ENCODE data around the gene GPR150.

GPR150 gene

GRCh38 chr5:95621839-95622629 is 2.1 kb downstream of the GPR150 start:
- Histone ChIP-seq H3K27me3 (replicated peaks in 2 of 5; ENCODE audit: control insufficient read depth in 4 of 5, insufficient read depth in 5 of 5, low read length in 4 of 5) (peaks cover 0 to 3% (median 0%) of the 10 kb centered on the region in 5 experiments), H3K4me3 (ENCODE audit: control insufficient read depth in 1 of 7, extremely low read depth in 1 of 7, insufficient read depth in 4 of 7, low read depth in 2 of 7, low read length in 6 of 7) (peak overlapping the region in 5 of 7 experiments; percentile 28 to 77 (median 38)), H3K9me3 (ENCODE audit: control extremely low read depth in 1 of 5, control insufficient read depth in 4 of 5, insufficient read depth in 2 of 5, low read depth in 1 of 5, low read length in 4 of 5) (no peaks in the 10 kb centered on the region), H3K4me1 (ENCODE audit: control extremely low read depth in 1 of 4, control insufficient read depth in 4 of 4, insufficient read depth in 4 of 4, low read length in 3 of 4) (peaks cover 11 to 45% (median 37%) of the 10 kb centered on the region in 4 experiments), H3K27ac (ENCODE audit: insufficient read depth in 1 of 2, low read depth in 1 of 2, low read length in 2 of 2, poor library complexity in 1 of 2, severe bottlenecking in 2 of 2) (no peak overlapping the region), H3K36me3 (ENCODE audit: control insufficient read depth in 4 of 4, insufficient read depth in 4 of 4, low read length in 3 of 4) (no peaks in the 10 kb centered on the region)
- ChIA-PET POLR2A (no interaction called here), CTCF (interaction anchor here (0.7 to 2.9 kb wide), 11 partner anchors 9 to 236 kb away, joined by 3 to 16 read pairs (median 4); partner anchors contain the start of gene RFESD)
- DNase-seq = peak in 2 of 3 donors; percentile 87 to 91
- WGBS (ENCODE audit: insufficient coverage) = 20% methylated on average over 5 of the region's 8 CpGs

GRCh38 chr5:95623706-95624105 is 3.8 kb downstream of the GPR150 start:
- no peaks in the 10 kb centered on the region for H3K36me3 ChIP-seq (ENCODE audit: control insufficient read depth in 4 of 4, insufficient read depth in 4 of 4, low read length in 3 of 4)
- POLR2A ChIA-PET = no interaction called here
- peaks cover 11 to 44% (median 37%) of the 10 kb centered on the region in 4 experiments for H3K4me1 ChIP-seq (ENCODE audit: control extremely low read depth in 1 of 4, control insufficient read depth in 4 of 4, insufficient read depth in 4 of 4, low read length in 3 of 4)
- peaks cover 0 to 3% (median 0%) of the 10 kb centered on the region in 5 experiments for H3K27me3 ChIP-seq (replicated peaks in 2 of 5; ENCODE audit: control insufficient read depth in 4 of 5, insufficient read depth in 5 of 5, low read length in 4 of 5)
- no peak for DNase-seq
- no peak overlapping the region for H3K4me3 ChIP-seq (ENCODE audit: control insufficient read depth in 1 of 7, extremely low read depth in 1 of 7, insufficient read depth in 4 of 7, low read depth in 2 of 7, low read length in 6 of 7)
- 100% methylated on average over 3 of the region's 5 CpGs for WGBS (ENCODE audit: insufficient coverage)
- no peak overlapping the region for H3K27ac ChIP-seq (ENCODE audit: insufficient read depth in 1 of 2, low read depth in 1 of 2, low read length in 2 of 2, poor library complexity in 1 of 2, severe bottlenecking in 2 of 2)
- CTCF ChIA-PET = interaction anchor here (1.0 to 2.9 kb wide), 4 partner anchors 8 to 21 kb away, joined by 3 to 16 read pairs (median 10); no protein-coding TSS in a partner anchor
- H3K9me3 ChIP-seq (ENCODE audit: control extremely low read depth in 1 of 5, control insufficient read depth in 4 of 5, insufficient read depth in 2 of 5, low read depth in 1 of 5, low read length in 4 of 5) = no peaks in the 10 kb centered on the region

GRCh38 chr5:95624368-95624767 is 4.5 kb downstream of the GPR150 start:
- CTCF ChIA-PET = interaction anchor here (1.0 kb wide), 1 partner anchor 17 kb away, joined by 3 read pairs; no protein-coding TSS in a partner anchor
- no peak for DNase-seq
- Histone ChIP-seq H3K27ac (ENCODE audit: insufficient read depth in 1 of 2, low read depth in 1 of 2, low read length in 2 of 2, poor library complexity in 1 of 2, severe bottlenecking in 2 of 2) (no peak overlapping the region), H3K9me3 (ENCODE audit: control extremely low read depth in 1 of 5, control insufficient read depth in 4 of 5, insufficient read depth in 2 of 5, low read depth in 1 of 5, low read length in 4 of 5) (no peaks in the 10 kb centered on the region), H3K4me1 (ENCODE audit: control extremely low read depth in 1 of 4, control insufficient read depth in 4 of 4, insufficient read depth in 4 of 4, low read length in 3 of 4) (peaks cover 11 to 37% (median 36%) of the 10 kb centered on the region in 4 experiments), H3K27me3 (replicated peaks in 2 of 5; ENCODE audit: control insufficient read depth in 4 of 5, insufficient read depth in 5 of 5, low read length in 4 of 5) (peaks cover 0 to 2% (median 0%) of the 10 kb centered on the region in 5 experiments), H3K4me3 (ENCODE audit: control insufficient read depth in 1 of 7, extremely low read depth in 1 of 7, insufficient read depth in 4 of 7, low read depth in 2 of 7, low read length in 6 of 7) (no peak overlapping the region), H3K36me3 (ENCODE audit: control insufficient read depth in 4 of 4, insufficient read depth in 4 of 4, low read length in 3 of 4) (no peaks in the 10 kb centered on the region)
- POLR2A ChIA-PET = no interaction called here
- no CpG with 5 or more reads among the region's 2 CpGs for WGBS (ENCODE audit: insufficient coverage)

GRCh38 chr5:95626701-95627100 is 6.8 kb downstream of the GPR150 start:
- WGBS (ENCODE audit: insufficient coverage) = no CpG with 5 or more reads among the region's 1 CpG
- no peak overlapping the region for H3K4me3 ChIP-seq (ENCODE audit: control insufficient read depth in 1 of 7, extremely low read depth in 1 of 7, insufficient read depth in 4 of 7, low read depth in 2 of 7, low read length in 6 of 7)
- no peak overlapping the region for H3K27ac ChIP-seq (ENCODE audit: insufficient read depth in 1 of 2, low read depth in 1 of 2, low read length in 2 of 2, poor library complexity in 1 of 2, severe bottlenecking in 2 of 2)
- H3K27me3 ChIP-seq (replicated peaks in 2 of 5; ENCODE audit: control insufficient read depth in 4 of 5, insufficient read depth in 5 of 5, low read length in 4 of 5) = no peaks in the 10 kb centered on the region
- POLR2A ChIA-PET = no interaction called here
- no peaks in the 10 kb centered on the region for H3K36me3 ChIP-seq (ENCODE audit: control insufficient read depth in 4 of 4, insufficient read depth in 4 of 4, low read length in 3 of 4)
- no peaks in the 10 kb centered on the region for H3K9me3 ChIP-seq (ENCODE audit: control extremely low read depth in 1 of 5, control insufficient read depth in 4 of 5, insufficient read depth in 2 of 5, low read depth in 1 of 5, low read length in 4 of 5)
- CTCF ChIA-PET = interaction anchor here (1.2 kb wide), 1 partner anchor 17 kb away, joined by 3 read pairs; no protein-coding TSS in a partner anchor
- peaks cover 9 to 16% (median 15%) of the 10 kb centered on the region in 4 experiments for H3K4me1 ChIP-seq (ENCODE audit: control extremely low read depth in 1 of 4, control insufficient read depth in 4 of 4, insufficient read depth in 4 of 4, low read length in 3 of 4)
- no peak for DNase-seq

- Histone ChIP-seq H3K4me3 (ENCODE audit: control insufficient read depth in 1 of 7, extremely low read depth in 1 of 7, insufficient read depth in 4 of 7, low read depth in 2 of 7, low read length in 6 of 7) (no peak overlapping the region), H3K9me3 (ENCODE audit: control extremely low read depth in 1 of 5, control insufficient read depth in 4 of 5, insufficient read depth in 2 of 5, low read depth in 1 of 5, low read length in 4 of 5) (peaks cover 0 to 3% (median 0%) of the 10 kb centered on the region in 5 experiments), H3K27me3 (replicated peaks in 2 of 5; ENCODE audit: control insufficient read depth in 4 of 5, insufficient read depth in 5 of 5, low read length in 4 of 5) (no peaks in the 10 kb centered on the region), H3K36me3 (ENCODE audit: control insufficient read depth in 4 of 4, insufficient read depth in 4 of 4, low read length in 3 of 4) (no peaks in the 10 kb centered on the region), H3K4me1 (ENCODE audit: control extremely low read depth in 1 of 4, control insufficient read depth in 4 of 4, insufficient read depth in 4 of 4, low read length in 3 of 4) (peaks cover 0 to 5% (median under 1%) of the 10 kb centered on the region in 4 experiments), H3K27ac (ENCODE audit: insufficient read depth in 1 of 2, low read depth in 1 of 2, low read length in 2 of 2, poor library complexity in 1 of 2, severe bottlenecking in 2 of 2) (no peak overlapping the region)
- WGBS (ENCODE audit: insufficient coverage) = 81% methylated on average over 3 of the region's 4 CpGs
- no peak for DNase-seq
- POLR2A ChIA-PET = no interaction called here
- CTCF ChIA-PET = interaction anchor here (1.0 to 1.4 kb wide), 3 partner anchors 14 to 18 kb away, joined by 3 to 5 read pairs (median 3); partner anchors contain the start of gene RFESD
These were observed 8.3 kb downstream of the GPR150 start for GRCh38 chr5:95627971-95628810.

GRCh38 chr5:95628933-95629332 is 9.0 kb downstream of the GPR150 start:
- no peak overlapping the region for H3K27ac ChIP-seq (ENCODE audit: insufficient read depth in 1 of 2, low read depth in 1 of 2, low read length in 2 of 2, poor library complexity in 1 of 2, severe bottlenecking in 2 of 2)
- peaks cover 0 to 4% (median 0%) of the 10 kb centered on the region in 4 experiments for H3K4me1 ChIP-seq (ENCODE audit: control extremely low read depth in 1 of 4, control insufficient read depth in 4 of 4, insufficient read depth in 4 of 4, low read length in 3 of 4)
- H3K36me3 ChIP-seq (ENCODE audit: control insufficient read depth in 4 of 4, insufficient read depth in 4 of 4, low read length in 3 of 4) = no peaks in the 10 kb centered on the region
- whole genome bisulfite sequencing (ENCODE audit: insufficient coverage) = 100% methylated on average over 1 of the region's 1 CpG
- POLR2A ChIA-PET = no interaction called here
- CTCF ChIA-PET = interaction anchor here (0.6 to 1.4 kb wide), 3 partner anchors 13 to 153 kb away, joined by 3 to 5 read pairs (median 3); partner anchors contain the start of gene RFESD
- H3K27me3 ChIP-seq (replicated peaks in 2 of 5; ENCODE audit: control insufficient read depth in 4 of 5, insufficient read depth in 5 of 5, low read length in 4 of 5) = no peaks in the 10 kb centered on the region
- peaks cover 0 to 3% (median 0%) of the 10 kb centered on the region in 5 experiments for H3K9me3 ChIP-seq (ENCODE audit: control extremely low read depth in 1 of 5, control insufficient read depth in 4 of 5, insufficient read depth in 2 of 5, low read depth in 1 of 5, low read length in 4 of 5)
- DNase-seq = no peak
- H3K4me3 ChIP-seq (ENCODE audit: control insufficient read depth in 1 of 7, extremely low read depth in 1 of 7, insufficient read depth in 4 of 7, low read depth in 2 of 7, low read length in 6 of 7) = no peak overlapping the region

Data from common myeloid progenitor, CD34-positive (primary cell).